ENCODE measurements around the gene CLCA4. TPM values are rescaled to one million over a fixed set of nuclear protein-coding genes. Genes with fewer than 3 reads are reported as not detected.

Gene CLCA4
- total and polyA plus RNA-seq, 9 of the 15 experiments (the other 6 are each of a cell fraction or from before 2014, with no cell fraction given) = not detected

DNA sequence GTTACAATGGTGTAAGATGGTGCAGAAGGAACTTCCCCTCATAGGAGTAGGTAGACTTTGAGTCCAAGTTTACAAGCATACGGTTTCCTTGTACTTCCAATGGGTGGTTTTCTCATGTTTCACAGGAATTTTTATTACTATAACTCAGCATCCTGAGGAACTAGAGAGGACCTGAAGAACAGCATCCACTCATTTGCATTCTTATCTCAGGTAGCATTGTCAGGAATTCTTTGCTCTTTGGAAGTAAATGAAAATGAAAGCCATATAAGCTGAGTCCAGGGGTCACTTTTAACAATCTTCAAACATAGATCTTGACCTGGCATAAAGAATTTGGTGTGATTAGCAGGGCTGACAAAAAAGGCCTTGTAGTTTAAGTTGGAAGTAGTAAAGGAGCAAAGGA is 34.4 kb downstream of the CLCA4 start:
- no peak for FAIRE-seq
- no TSS peak for BruUV-seq (replicated peaks)
- H3K9me1 ChIP-seq (ENCODE audit: control insufficient read depth, insufficient read depth, low read length) = no peaks in the 10 kb centered on the region
- H3K79me2 ChIP-seq (ENCODE audit: control insufficient read depth, insufficient read depth, low read length) = no peaks in the 10 kb centered on the region
- no peak for DNase-seq (ENCODE audit: extremely low read depth in 1 of 4, low spot score in 3 of 4)
- H3K4me3 ChIP-seq = no peak overlapping the region
- intact Hi-C loops (cut with micrococcal nuclease) (loop anchor here (10.0 kb wide), 1 partner anchor 164 kb away; no protein-coding TSS in a partner anchor), in situ Hi-C loops (cut with MboI) (no loop called here)
- no peaks in the 10 kb centered on the region for H4K20me1 ChIP-seq (replicated peaks; ENCODE audit: control insufficient read depth, insufficient read depth, low read length)
- POLR2A ChIA-PET = no interaction called here
- H3K4me2 ChIP-seq (ENCODE audit: insufficient read depth, low read length) = no peak overlapping the region
- no peak for ATAC-seq
- no peaks in the 10 kb centered on the region; a peak in 1 of 5 replicates for H3K27me3 ChIP-seq (ENCODE audit: control insufficient read depth in 2 of 2, insufficient read depth in 2 of 2, low read length in 2 of 2)
- H2AFZ ChIP-seq (ENCODE audit: low read depth, low read length) = no peak overlapping the region
- H3K9me3 ChIP-seq (replicated peaks; ENCODE audit: control insufficient read depth, insufficient read depth, low read depth, low read length) = no peaks in the 10 kb centered on the region
- CTCF ChIA-PET (ENCODE audit: low intra/inter-chr PET ratio) = no interaction called here
- H3K27ac ChIP-seq (ENCODE audit: extremely low read depth, low read depth, low read length) = no peak overlapping the region
- H3K4me1 ChIP-seq (replicated peaks in 1 of 2; ENCODE audit: control insufficient read depth in 2 of 2, insufficient read depth in 2 of 2, low read length in 2 of 2) = no peaks in the 10 kb centered on the region
- 0% methylated on average over 1 of the region's 1 CpG for WGBS (ENCODE audit: insufficient coverage, low coverage, missing lambda C conversion rate)
- H3K36me3 ChIP-seq (ENCODE audit: control insufficient read depth, insufficient read depth, low read length) = no peaks in the 10 kb centered on the region
- no peak overlapping the region for H3K9ac ChIP-seq (ENCODE audit: insufficient read depth in 1 of 2, low read depth in 2 of 2, low read length in 2 of 2)
- TF ChIP-seq ZNF384 (IDR thresholded peaks at IDR 0.05; ENCODE audit: low read depth, low read length) = no peak
- TF ChIP-seq, protein P1, sequence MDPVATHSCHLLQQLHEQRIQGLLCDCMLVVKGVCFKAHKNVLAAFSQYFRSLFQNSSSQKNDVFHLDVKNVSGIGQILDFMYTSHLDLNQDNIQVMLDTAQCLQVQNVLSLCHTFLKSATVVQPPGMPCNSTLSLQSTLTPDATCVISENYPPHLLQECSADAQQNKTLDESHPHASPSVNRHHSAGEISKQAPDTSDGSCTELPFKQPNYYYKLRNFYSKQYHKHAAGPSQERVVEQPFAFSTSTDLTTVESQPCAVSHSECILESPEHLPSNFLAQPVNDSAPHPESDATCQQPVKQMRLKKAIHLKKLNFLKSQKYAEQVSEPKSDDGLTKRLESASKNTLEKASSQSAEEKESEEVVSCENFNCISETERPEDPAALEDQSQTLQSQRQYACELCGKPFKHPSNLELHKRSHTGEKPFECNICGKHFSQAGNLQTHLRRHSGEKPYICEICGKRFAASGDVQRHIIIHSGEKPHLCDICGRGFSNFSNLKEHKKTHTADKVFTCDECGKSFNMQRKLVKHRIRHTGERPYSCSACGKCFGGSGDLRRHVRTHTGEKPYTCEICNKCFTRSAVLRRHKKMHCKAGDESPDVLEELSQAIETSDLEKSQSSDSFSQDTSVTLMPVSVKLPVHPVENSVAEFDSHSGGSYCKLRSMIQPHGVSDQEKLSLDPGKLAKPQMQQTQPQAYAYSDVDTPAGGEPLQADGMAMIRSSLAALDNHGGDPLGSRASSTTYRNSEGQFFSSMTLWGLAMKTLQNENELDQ (CRISPR knock-in tag; IDR thresholded peaks at IDR 0.05; ENCODE audit: borderline replicate concordance) = no peak
- no peak for TF ChIP-seq ARHGAP35 (IDR thresholded peaks at IDR 0.05; ENCODE audit: partially characterized antibody)
- TF ChIP-seq ZNF408 (CRISPR knock-in tag; IDR thresholded peaks at IDR 0.05; ENCODE audit: low read depth) = no peak
- TF ChIP-seq MCM2 (IDR thresholded peaks at IDR 0.05; ENCODE audit: low read depth) = no peak
- TF ChIP-seq, protein P2, sequence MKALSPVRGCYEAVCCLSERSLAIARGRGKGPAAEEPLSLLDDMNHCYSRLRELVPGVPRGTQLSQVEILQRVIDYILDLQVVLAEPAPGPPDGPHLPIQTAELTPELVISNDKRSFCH (CRISPR knock-in tag; IDR thresholded peaks at IDR 0.05) = no peak
- TF ChIP-seq, protein P2 (tag; IDR thresholded peaks at IDR 0.05) = no peak
- TF ChIP-seq HDAC1 (IDR thresholded peaks at IDR 0.05) = no peak
- TF ChIP-seq, protein P3, sequence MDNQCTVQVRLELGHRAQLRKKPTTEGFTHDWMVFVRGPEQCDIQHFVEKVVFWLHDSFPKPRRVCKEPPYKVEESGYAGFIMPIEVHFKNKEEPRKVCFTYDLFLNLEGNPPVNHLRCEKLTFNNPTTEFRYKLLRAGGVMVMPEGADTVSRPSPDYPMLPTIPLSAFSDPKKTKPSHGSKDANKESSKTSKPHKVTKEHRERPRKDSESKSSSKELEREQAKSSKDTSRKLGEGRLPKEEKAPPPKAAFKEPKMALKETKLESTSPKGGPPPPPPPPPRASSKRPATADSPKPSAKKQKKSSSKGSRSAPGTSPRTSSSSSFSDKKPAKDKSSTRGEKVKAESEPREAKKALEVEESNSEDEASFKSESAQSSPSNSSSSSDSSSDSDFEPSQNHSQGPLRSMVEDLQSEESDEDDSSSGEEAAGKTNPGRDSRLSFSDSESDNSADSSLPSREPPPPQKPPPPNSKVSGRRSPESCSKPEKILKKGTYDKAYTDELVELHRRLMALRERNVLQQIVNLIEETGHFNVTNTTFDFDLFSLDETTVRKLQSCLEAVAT (IDR thresholded peaks at IDR 0.05) = no peak
- no peak for TF ChIP-seq ELF2 (CRISPR knock-in tag; IDR thresholded peaks at IDR 0.05)
- no peak for TF ChIP-seq SIX5 (IDR thresholded peaks at IDR 0.05; ENCODE audit: borderline replicate concordance in 1 of 2, insufficient read depth in 1 of 2, low read depth in 1 of 2, low read length in 2 of 2)
- TF ChIP-seq ZNF785 (CRISPR knock-in tag; IDR thresholded peaks at IDR 0.05) = no peak
- TF ChIP-seq, protein P4, sequence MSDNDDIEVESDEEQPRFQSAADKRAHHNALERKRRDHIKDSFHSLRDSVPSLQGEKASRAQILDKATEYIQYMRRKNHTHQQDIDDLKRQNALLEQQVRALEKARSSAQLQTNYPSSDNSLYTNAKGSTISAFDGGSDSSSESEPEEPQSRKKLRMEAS (CRISPR knock-in tag; IDR thresholded peaks at IDR 0.05) = no peak
- no peak for TF ChIP-seq SRSF7 (optimal IDR thresholded peaks at IDR 0.05; ENCODE audit: low read depth, low read length)
- TF ChIP-seq HDGF (IDR thresholded peaks at IDR 0.05) = no peak
- TF ChIP-seq ZNF668 (CRISPR knock-in tag; IDR thresholded peaks at IDR 0.05) = no peak
- TF ChIP-seq ZNF436 (CRISPR knock-in tag; IDR thresholded peaks at IDR 0.05) = no peak
- TF ChIP-seq NCOA1 (IDR thresholded peaks at IDR 0.05; ENCODE audit: low read depth) = no peak
- no peak for TF ChIP-seq TEAD1 (CRISPR knock-in tag; IDR thresholded peaks at IDR 0.05)
- TF ChIP-seq, protein P5, sequence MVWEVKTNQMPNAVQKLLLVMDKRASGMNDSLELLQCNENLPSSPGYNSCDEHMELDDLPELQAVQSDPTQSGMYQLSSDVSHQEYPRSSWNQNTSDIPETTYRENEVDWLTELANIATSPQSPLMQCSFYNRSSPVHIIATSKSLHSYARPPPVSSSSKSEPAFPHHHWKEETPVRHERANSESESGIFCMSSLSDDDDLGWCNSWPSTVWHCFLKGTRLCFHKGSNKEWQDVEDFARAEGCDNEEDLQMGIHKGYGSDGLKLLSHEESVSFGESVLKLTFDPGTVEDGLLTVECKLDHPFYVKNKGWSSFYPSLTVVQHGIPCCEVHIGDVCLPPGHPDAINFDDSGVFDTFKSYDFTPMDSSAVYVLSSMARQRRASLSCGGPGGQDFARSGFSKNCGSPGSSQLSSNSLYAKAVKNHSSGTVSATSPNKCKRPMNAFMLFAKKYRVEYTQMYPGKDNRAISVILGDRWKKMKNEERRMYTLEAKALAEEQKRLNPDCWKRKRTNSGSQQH (CRISPR knock-in tag; IDR thresholded peaks at IDR 0.05) = no peak

Measured in K562 (cell line).